ENCODE measurements around the gene NTM.

GRCh38 chr11:131682373-131683015, 312.1 kb downstream of the NTM start:
- TF ChIP-seq ZNF232 (CRISPR knock-in tag; IDR thresholded peaks at IDR 0.05): no peak
- TF ChIP-seq CTCF (IDR thresholded peaks at IDR 0.05): no peak
- no peak for TF ChIP-seq ELF4 (CRISPR knock-in tag; IDR thresholded peaks at IDR 0.05; ENCODE audit: low read depth)
- no peak for TF ChIP-seq TEAD1 (CRISPR knock-in tag; IDR thresholded peaks at IDR 0.05)
- no peak for TF ChIP-seq ZNF138 (CRISPR knock-in tag; conservative IDR thresholded peaks at IDR 0.05)
